T-cell (primary cell): ENCODE data around the gene DAGLB. TPM values are rescaled to one million over a fixed set of nuclear protein-coding genes. Genes with fewer than 3 reads are reported as not detected.

ENCODE experiments used
- ATAC-seq, 4 experiments: fragments of 200-7000 bp in 3 of 4; fragments of 150-1000 bp in 1 of 4; cut with Tn5 transposase; replicated peaks in 1 of 4; 1 replicate in 3 of 4; 2 replicates in 1 of 4; pipeline ENCODE4 v1.10.0; 2021; ENCODE audit warnings: moderate library complexity in 3 of 4, mild to moderate bottlenecking in 2 of 4, moderate number of reproducible peaks in 1 of 4
- CTCF ChIA-PET, 2 donors: fragments of 300-600 bp; sonication (Branson Sonifier 250); formaldehyde crosslinking; loops; one replicate each; lab custom pipeline; 2022; ENCODE audit warnings: antibody characterized with exemption in 2 of 2; lab: Charles Lee
- POLR2A ChIA-PET, 2 donors: fragments of 300-600 bp; sonication (Branson Sonifier 250); formaldehyde crosslinking; loops; one replicate each; lab custom pipeline; 2022; ENCODE audit warnings: antibody characterized with exemption in 2 of 2; lab: Charles Lee
- DNase-seq, 35 experiments: peaks; one replicate each; pipeline versions ENCODE4 v3.0.0 to v3.0.0-alpha.2; 2013 to 2023
- H3K27ac ChIP-seq: one replicate; pipeline ENCODE4 v1.5.1; 2013; ENCODE audit warnings: low read length
- H3K27me3 ChIP-seq, 2 experiments: replicated peaks in 1 of 2; 1 replicate in 1 of 2; 2 replicates in 1 of 2; pipeline versions ENCODE4 v1.6.1 to v1.7.0; 2013; ENCODE audit warnings: low read length in 1 of 2, mixed read lengths in 1 of 2; ENCODE audit not compliant: control insufficient read depth in 2 of 2, insufficient read depth in 2 of 2; ENCODE audit errors: extremely low read depth in 1 of 2
- H3K36me3 ChIP-seq, 2 donors: 1 replicate in 1 of 2; 2 replicates in 1 of 2; pipeline versions ENCODE4 v1.6.1 to v1.7.0; 2013; ENCODE audit warnings: low read length in 1 of 2; ENCODE audit not compliant: control insufficient read depth in 2 of 2, insufficient read depth in 1 of 2; ENCODE audit errors: extremely low read depth in 1 of 2
- H3K4me1 ChIP-seq, 2 experiments: 1 replicate in 1 of 2; 2 replicates in 1 of 2; pipeline versions ENCODE4 v1.6.1 to v1.7.0; 2013; ENCODE audit warnings: low read length in 2 of 2, mixed read lengths in 1 of 2; ENCODE audit not compliant: insufficient read depth in 2 of 2, control insufficient read depth in 1 of 2; ENCODE audit errors: extremely low read depth in 1 of 2
- H3K4me3 ChIP-seq, 2 donors: 1 replicate in 1 of 2; 2 replicates in 1 of 2; pipeline versions ENCODE4 v1.5.1 to v1.7.0; 2013; ENCODE audit warnings: mild to moderate bottlenecking in 2 of 2, low read length in 1 of 2, moderate library complexity in 1 of 2; ENCODE audit not compliant: control insufficient read depth in 1 of 2; ENCODE audit errors: extremely low read depth in 1 of 2
- H3K9me3 ChIP-seq: 2 replicates; pipeline ENCODE4 v1.7.0; 2013
- H3K27ac Mint-ChIP-seq, 2 donors: one replicate each; pipeline ENCODE4 v1.8.0; 2020 to 2021; ENCODE audit warnings: mild to moderate bottlenecking in 2 of 2, mixed read lengths in 2 of 2
- H3K27me3 Mint-ChIP-seq, 2 donors: one replicate each; pipeline ENCODE4 v1.8.0; 2021 to 2022; ENCODE audit warnings: mixed read lengths in 2 of 2
- H3K36me3 Mint-ChIP-seq: one replicate; pipeline ENCODE4 v1.8.0; 2021; ENCODE audit warnings: mixed read lengths
- H3K4me1 Mint-ChIP-seq, 3 donors: one replicate each; pipeline ENCODE4 v1.8.0; 2020 to 2022; ENCODE audit warnings: mixed read lengths in 3 of 3, mild to moderate bottlenecking in 1 of 3
- H3K4me3 Mint-ChIP-seq, 3 donors: one replicate each; pipeline ENCODE4 v1.8.0; 2020 to 2022; ENCODE audit warnings: mild to moderate bottlenecking in 3 of 3, mixed read lengths in 3 of 3, moderate library complexity in 3 of 3
- H3K9me3 Mint-ChIP-seq, 3 donors: one replicate each; pipeline ENCODE4 v1.8.0; 2020 to 2022; ENCODE audit warnings: mixed read lengths in 3 of 3
- WGBS: methylation state at CpG from one replicate; pipeline ENCODE4 v1.1.5; 2013; ENCODE audit warnings: missing lambda C conversion rate; ENCODE audit not compliant: insufficient coverage; 5-methylcytosine and 5-hydroxymethylcytosine counted together
- total RNA-seq, 35 experiments: library from RNA in 6 of 35; stranded (reverse) in 6 of 35; fragments of 120-200 nt in 1 of 35; gene quantifications; one replicate each; pipeline versions ENCODE4 v1.2.1 to v1.2.4 and lab custom pipeline; 2013 to 2026

The DAGLB gene
- total RNA-seq, 5 donors from 2014 or later (not counting 1 experiment from before 2014, with no cell fraction given), result 23.9 to 45.0 (median 38.9) TPM

DNA sequence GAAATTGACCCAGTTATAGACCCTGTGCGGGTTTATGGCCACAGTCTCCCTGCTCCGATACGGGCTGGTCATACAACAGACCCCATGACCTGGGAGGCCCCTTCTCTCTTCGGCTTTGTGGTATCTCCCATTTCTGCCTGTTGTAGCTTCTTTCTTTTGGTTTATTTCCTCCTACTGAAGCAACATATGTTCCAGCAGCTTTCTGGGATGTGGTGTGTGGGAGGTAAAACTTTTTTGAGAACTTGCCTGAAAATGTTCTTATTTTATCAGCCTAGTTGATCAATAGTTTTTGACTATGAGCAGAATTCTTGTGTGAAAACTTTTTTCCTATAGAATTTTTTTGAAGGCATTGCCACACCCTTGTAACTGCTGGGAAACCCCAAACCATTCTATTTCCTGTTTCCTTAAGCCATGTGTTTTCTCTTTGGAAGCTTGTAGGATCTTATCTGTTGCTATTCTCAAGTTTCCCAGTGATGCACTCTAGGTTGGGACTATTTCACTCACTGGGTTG, 80.0 kb downstream of the DAGLB start:
- H3K36me3 ChIP-seq, result no peaks in the 10 kb centered on the region
- H3K4me3 Mint-ChIP-seq, result no peak overlapping the region
- H3K4me3 ChIP-seq, result no peak overlapping the region
- H3K27ac Mint-ChIP-seq, result no peak overlapping the region
- POLR2A ChIA-PET, result no interaction called here
- no peak for DNase-seq
- no peaks in the 10 kb centered on the region for H3K9me3 ChIP-seq
- CTCF ChIA-PET, result no interaction called here
- ATAC-seq, result no peak
- H3K4me1 ChIP-seq, result peaks cover 1 to 3% of the 10 kb centered on the region in 2 experiments
- WGBS, result 95% methylated on average over 3 of the region's 4 CpGs
- H3K27ac ChIP-seq, result no peak overlapping the region
- H3K27me3 ChIP-seq, result peaks cover 0 to 2% of the 10 kb centered on the region in 2 experiments
- no peaks in the 10 kb centered on the region for H3K36me3 Mint-ChIP-seq
- no peaks in the 10 kb centered on the region for H3K27me3 Mint-ChIP-seq
- peaks cover 0 to 5% (median 2%) of the 10 kb centered on the region in 3 donors for H3K4me1 Mint-ChIP-seq
- no peaks in the 10 kb centered on the region for H3K9me3 Mint-ChIP-seq

DNA sequence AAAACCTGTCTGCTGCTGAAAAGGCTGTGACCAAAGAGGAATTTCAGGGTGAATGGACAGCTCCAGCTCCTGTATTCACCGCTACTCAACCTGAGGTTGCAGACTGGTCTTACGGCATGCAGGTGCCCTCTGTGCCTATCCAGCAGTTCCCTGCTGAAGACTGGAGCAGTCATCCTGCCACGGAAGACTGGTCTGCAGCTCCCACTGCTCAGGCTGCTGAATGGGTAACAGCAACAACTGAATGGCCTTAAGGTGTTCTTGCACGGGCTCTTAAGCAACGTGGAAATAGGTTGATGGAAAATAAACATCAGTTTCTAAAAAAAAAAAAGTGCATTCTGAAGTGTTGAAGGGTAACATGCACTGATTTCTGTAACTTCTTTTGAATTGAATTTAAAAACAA, 82.3 kb downstream of the DAGLB start:
- ATAC-seq (no peak), DNase-seq (no peak)
- WGBS, result 78% methylated on average over 5 of the region's 5 CpGs
- no peaks in the 10 kb centered on the region for H3K27me3 Mint-ChIP-seq
- H3K27me3 ChIP-seq, result peaks cover 0 to 6% of the 10 kb centered on the region in 2 experiments
- no peaks in the 10 kb centered on the region for H3K9me3 Mint-ChIP-seq
- no peak overlapping the region for H3K27ac ChIP-seq
- no peak overlapping the region for H3K4me3 ChIP-seq
- H3K9me3 ChIP-seq, result no peaks in the 10 kb centered on the region
- H3K4me1 ChIP-seq, result peaks cover 0 to 3% of the 10 kb centered on the region in 2 experiments
- ChIA-PET POLR2A (no interaction called here), CTCF (no interaction called here)
- H3K4me1 Mint-ChIP-seq, result peaks cover 0 to 3% (median 0%) of the 10 kb centered on the region in 3 donors
- H3K27ac Mint-ChIP-seq, result no peak overlapping the region
- no peak overlapping the region for H3K4me3 Mint-ChIP-seq
- H3K36me3 Mint-ChIP-seq, result no peaks in the 10 kb centered on the region
- no peaks in the 10 kb centered on the region for H3K36me3 ChIP-seq

DNA sequence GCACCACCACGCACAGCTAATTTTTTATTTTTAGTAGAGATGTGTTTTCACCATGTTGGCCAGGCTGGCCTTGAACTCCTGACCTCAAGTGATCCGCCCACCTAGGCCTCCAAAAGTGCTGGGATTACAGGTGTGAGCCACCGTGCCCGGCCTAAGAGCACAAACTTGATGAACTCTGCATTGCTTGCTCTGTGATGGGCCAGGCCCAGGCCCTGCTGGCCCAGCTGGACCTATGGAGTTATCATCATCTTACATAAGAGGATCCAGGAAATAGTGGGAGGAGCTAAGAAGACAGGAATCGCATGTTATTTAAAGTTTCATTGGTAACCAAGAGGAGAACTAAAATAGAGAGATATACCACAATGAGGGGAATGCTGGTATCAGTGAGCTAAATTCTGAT, 86.9 kb downstream of the DAGLB start:
- no peaks in the 10 kb centered on the region for H3K27me3 Mint-ChIP-seq
- no peaks in the 10 kb centered on the region for H3K4me1 Mint-ChIP-seq
- DNase-seq (no peak), ATAC-seq (no peak)
- no peaks in the 10 kb centered on the region for H3K9me3 ChIP-seq
- no peak overlapping the region for H3K27ac Mint-ChIP-seq
- no peak overlapping the region for H3K27ac ChIP-seq
- WGBS, result 66% methylated on average over 3 of the region's 5 CpGs
- H3K36me3 Mint-ChIP-seq, result no peaks in the 10 kb centered on the region
- H3K36me3 ChIP-seq, result no peaks in the 10 kb centered on the region
- H3K4me3 Mint-ChIP-seq, result no peak overlapping the region
- no peaks in the 10 kb centered on the region for H3K9me3 Mint-ChIP-seq
- POLR2A ChIA-PET, result no interaction called here
- CTCF ChIA-PET, result interaction anchor here in 1 of 2 donors (0.6 to 1.0 kb wide), 2 partner anchors 11 to 202 kb away, joined by 3 to 6 read pairs; no protein-coding TSS in a partner anchor
- H3K4me1 ChIP-seq, result no peaks in the 10 kb centered on the region
- no peak overlapping the region for H3K4me3 ChIP-seq
- H3K27me3 ChIP-seq, result peaks cover 0 to 10% of the 10 kb centered on the region in 2 experiments

DNA sequence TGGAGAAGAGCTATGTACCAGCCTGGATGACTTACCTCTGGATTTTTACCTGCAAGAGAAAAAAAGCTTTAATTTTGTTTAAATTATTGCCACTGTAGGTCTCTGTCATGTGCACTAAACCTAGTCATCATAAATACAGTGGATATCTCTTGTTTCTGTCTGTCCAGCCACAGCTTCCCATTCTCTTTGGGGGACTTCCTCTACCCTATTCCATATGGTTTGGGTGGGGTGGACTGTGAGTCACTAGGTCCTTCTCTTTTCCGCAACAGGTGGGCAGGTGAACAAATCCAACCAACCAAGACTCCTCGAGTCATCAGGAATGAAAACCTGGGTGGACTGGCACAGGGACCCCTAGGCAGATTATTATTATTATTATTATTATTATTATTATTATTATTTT, 88.0 kb downstream of the DAGLB start:
- no CpG with 5 or more reads among the region's 2 CpGs for WGBS
- Histone ChIP-seq H3K4me3 (no peak overlapping the region), H3K4me1 (no peaks in the 10 kb centered on the region), H3K27me3 (peaks cover 0 to 10% of the 10 kb centered on the region in 2 experiments), H3K27ac (no peak overlapping the region), H3K9me3 (no peaks in the 10 kb centered on the region), H3K36me3 (no peaks in the 10 kb centered on the region)
- ChIA-PET POLR2A (no interaction called here), CTCF (interaction anchor here (0.5 to 0.6 kb wide), 2 partner anchors 130 to 535 kb away, joined by 3 to 5 read pairs; no protein-coding TSS in a partner anchor)
- no peaks in the 10 kb centered on the region for H3K36me3 Mint-ChIP-seq
- no peak overlapping the region for H3K27ac Mint-ChIP-seq
- H3K4me1 Mint-ChIP-seq, result no peaks in the 10 kb centered on the region
- no peaks in the 10 kb centered on the region for H3K9me3 Mint-ChIP-seq
- ATAC-seq (no peak), DNase-seq (no peak)
- H3K4me3 Mint-ChIP-seq, result no peak overlapping the region
- no peaks in the 10 kb centered on the region for H3K27me3 Mint-ChIP-seq

Other genes with a start within 250 kb of the DAGLB start
- gene CYTH3, start 175.3 kb downstream of the DAGLB start, total RNA-seq, result 10 to 100 TPM in 3 of 5 donors, 1 to 10 TPM in 2; 5.0 to 16.3 (median 12.5) TPM
- 10 to 100 TPM in 3 of 5 donors, 1 to 10 TPM in 2; 6.2 to 20.6 (median 13.1) TPM for gene FAM220A, start 99.0 kb downstream of the DAGLB start, total RNA-seq
- gene RAC1, start 73.4 kb downstream of the DAGLB start, total RNA-seq, result 10 to 100 TPM; 57.2 to 99.3 (median 94.8) TPM
- 10 to 100 TPM; 28.4 to 42.1 (median 35.6) TPM for gene KDELR2, start 36.2 kb upstream of the DAGLB start, total RNA-seq
- gene GRID2IP, start 103.5 kb upstream of the DAGLB start, total RNA-seq, result 1 to 10 TPM in 1 of 5 donors, under 1 TPM in 4; 0.30 to 1.5 (median 0.90) TPM
- 10 to 100 TPM; 27.7 to 35.5 (median 30.3) TPM for gene ZDHHC4, start 129.5 kb upstream of the DAGLB start, total RNA-seq
- gene INTS15, start 142.1 kb upstream of the DAGLB start, total RNA-seq, result 10 to 100 TPM; 48.3 to 65.9 (median 64.1) TPM
- 1 to 10 TPM; 3.6 to 7.6 (median 5.6) TPM for gene ZNF853, start 167.7 kb upstream of the DAGLB start, total RNA-seq
- 10 to 100 TPM; 51.4 to 69.9 (median 63.4) TPM for gene ZNF316, start 189.4 kb upstream of the DAGLB start, total RNA-seq